Ramos (cell line): ENCODE measurements around the gene C1QTNF6.
"Not testable (repeated sequence)": the region's sequence is repeated elsewhere in the genome, so short reads cannot be mapped to it uniquely, and the experiment has no call there.

Source experiments
- in situ Hi-C: fragments of 300-500 bp; cut with MboI; formaldehyde crosslinking; loops from one replicate; pipeline ENCODE4 v1.14.3; 2022; ENCODE audit warnings: low sequenced_read_pairs; ENCODE audit not compliant: unreplicated experiment

C1QTNF6 gene

DNA sequence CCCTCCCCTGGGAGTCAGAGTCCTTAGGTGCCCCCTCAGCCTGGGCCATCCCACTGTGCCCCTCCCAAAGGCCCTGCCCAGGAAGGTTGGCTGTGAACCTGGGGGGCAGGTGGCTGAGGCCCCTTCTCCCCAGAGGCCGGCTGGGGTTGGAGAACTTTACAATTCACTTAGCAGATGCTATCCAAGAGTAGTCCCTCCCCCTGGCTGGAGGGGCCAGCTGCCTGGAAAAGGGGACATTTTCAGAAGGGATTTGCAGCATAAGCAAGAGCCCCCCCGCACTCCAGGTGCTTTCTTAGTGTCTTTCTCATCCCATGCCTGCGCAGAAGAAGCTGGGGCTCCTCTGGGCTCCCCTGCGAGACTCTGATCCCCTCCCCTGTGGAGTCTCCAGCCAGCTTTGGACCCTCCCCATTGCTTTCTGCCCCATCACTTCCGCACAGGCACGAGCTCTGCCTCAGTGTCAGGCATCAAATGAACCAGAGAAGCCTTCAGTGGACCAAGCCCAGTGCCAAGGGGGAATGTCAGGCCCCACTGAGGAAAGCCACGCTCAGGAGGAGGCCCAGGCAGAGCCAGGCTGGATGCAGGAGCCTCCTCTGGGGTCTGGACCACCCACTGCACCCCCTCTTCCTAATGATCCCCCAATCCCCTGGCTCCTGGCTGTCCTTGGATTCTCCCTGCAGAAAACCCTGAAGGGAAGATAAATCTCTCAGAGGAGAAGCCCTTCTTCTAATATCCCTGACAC lies 20.5 kb upstream of the C1QTNF6 start:
- in situ Hi-C loops: no loop called here

DNA sequence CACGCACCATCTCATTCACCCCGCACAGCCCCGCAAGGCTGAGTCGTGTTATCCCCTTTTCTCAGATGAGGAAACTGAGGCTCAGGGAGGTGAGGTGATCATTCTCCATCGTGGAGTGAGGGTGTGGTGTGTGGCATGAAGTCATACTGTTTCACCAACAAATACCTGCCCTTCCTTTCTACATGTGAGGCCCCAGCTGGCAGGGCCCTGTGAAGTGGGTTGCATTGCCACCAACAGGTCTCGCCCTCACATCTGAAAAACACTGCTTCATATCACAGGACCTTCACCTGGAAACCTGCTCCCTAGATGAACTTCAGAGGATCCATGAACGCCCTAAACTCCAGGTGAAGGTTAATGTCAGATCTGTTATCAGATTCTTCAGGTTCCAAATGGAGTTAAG lies 19.9 kb upstream of the C1QTNF6 start:
- in situ Hi-C loops: no loop called here

DNA sequence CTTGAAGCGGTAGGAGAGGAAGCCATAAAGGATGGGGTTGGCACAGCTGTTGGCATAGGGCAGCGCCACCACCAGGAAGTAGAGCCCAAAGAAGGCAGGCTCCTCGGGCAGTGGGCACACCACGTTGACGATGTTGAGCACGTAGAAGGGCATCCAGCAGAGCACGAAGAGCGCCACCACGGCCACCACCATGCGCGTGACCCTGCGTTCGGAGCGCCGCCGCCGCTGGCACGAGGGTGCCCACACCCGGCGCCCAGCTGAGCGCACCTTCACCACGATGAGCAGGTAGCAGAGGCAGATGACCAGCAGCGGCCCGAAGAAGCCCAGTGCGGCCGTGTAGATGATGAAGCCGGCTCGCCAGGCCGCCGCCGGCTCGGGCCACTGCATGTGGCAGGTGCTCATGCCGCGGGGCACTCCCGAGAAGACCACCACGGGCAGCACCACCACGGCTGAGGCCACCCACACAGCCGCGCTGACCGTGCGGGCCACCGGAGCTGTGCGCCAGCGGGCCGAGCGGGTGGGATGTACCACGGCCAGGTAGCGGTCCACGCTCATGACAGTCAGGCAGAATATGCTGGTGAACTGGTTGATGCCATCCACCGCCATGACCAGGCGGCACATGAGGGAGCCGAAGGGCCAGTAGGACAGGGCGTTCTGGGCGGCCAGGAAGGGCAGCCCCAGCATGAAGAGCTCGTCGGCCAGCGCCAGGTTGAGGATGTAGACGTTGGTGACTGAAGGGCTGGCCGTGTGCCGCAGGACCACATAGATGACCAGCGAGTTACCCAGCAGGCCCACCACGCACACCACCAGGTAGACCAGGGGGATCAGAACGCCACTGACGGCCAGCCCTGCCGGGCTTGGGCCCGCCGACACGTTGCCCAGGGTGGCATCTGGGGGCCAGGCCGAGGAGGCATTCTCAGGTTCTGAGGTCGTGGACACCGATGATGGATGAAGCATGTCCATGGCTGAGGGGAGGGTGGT lies 19.1 kb upstream of the C1QTNF6 start:
- in situ Hi-C loops: no loop called here

DNA sequence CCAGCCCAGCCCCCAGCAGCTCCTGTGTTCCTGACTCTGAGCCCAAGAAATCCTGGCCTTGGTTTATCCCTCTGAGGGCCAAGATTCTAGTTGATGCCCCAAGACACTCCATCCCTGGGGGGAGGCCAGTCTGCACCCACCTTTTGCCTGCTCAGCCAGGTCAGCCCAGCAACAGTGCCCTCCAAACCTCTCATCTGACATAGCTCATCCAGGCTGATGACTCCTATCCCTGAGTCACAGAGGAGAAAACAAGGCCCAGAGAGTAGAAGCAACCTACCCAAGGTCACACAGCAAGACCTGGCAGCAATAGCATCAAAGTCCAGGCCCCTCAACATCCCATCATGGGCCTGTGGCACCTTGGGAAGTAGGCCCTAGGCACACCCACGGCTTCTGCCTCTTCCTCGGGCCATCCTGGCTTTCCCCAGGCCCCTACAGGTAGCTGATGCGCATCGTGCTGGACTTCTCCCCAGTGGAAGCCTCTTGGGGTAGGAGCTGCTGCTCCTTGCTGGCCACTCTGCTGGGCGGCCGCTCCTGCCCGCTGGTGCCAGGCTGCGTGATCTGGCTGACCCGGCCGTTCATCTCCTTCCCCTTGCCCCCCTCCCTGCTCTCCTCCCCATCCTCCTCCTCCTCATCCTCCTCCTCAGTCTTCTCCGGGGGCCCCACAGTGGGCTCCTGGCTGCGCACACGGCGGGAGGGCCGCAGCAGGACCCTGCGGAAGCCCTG lies 18.2 kb upstream of the C1QTNF6 start:
- in situ Hi-C loops: no loop called here

DNA sequence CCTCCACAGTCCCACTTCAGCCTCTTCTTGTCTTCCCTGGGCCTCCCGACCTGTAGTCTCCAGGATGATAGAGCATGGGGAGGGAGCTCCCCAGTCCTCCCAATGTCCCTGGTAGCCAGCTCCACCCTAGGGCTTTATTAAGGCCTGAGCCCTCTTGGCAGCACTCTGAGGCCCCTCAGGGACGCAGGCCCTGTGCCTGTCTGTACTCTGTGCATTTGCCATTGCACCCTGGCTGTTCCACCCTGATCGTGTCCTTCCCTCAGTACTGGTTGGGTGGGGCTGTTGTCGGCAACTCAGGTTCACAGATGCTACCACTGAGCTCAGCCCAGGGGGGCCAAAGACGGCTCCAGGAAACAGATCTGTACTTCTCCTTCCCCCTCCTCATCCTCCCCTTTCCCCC lies 17.0 kb upstream of the C1QTNF6 start:
- in situ Hi-C loops: no loop called here

DNA sequence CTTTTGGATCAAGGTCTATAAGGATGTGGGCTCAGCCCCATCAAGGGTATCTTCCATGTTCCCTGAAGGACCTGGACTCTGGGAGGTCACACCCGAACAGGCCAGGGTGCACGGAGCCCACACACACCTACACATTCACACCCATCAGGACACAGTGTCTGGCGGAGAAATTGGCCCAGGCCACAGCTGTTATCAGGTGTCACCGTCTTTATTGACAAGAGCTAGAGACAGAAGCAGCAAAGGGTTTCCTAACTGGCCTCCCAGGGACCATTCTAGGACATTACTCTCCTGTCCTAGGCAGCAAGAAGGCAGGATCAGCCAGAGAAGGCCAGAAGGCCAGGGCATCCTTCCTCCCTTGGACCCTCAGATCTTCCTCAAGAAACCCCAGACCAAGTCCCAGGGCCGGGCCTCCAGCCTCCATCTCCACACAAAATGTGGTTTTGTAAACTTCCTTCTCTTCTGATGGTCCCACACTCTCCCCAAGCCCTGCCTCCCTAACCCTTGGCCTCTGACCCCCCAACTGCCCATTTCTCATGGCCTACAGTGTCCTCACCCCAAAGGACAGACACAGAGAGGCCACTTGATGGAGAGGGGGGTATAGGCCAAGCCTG lies 16.1 kb upstream of the C1QTNF6 start:
- in situ Hi-C loops: no loop called here

DNA sequence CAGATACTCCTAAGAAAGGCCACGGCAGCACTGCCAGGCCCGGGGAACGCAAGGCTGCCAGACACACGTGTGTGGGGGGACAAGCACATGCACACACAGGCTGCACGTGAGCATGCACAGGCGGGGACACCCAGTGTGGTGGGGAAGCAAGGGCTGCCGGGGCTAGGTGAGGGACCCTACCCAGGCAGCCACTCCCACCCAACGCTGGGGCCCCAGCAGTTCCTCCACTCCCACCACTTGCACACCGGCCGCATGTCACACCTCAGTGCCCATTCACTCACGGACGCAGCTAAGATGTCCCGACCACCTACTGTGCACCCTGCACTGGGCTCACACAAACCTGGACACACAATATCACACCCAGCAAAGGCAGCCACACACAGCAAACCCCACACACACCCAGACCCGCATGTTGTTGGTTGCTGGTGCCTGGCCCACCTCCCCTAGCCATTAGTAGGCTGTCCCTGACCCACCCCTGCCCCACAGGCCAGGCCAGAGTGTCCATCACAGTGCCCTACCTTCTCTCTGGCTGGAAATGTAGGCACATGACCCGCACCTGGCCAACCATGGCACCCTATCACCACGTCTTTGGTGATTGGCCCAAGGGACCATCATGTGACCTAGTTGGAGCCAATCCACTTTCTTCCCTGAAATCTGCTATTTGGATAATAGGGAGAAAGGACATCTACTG lies 15.5 kb upstream of the C1QTNF6 start:
- in situ Hi-C loops: no loop called here

DNA sequence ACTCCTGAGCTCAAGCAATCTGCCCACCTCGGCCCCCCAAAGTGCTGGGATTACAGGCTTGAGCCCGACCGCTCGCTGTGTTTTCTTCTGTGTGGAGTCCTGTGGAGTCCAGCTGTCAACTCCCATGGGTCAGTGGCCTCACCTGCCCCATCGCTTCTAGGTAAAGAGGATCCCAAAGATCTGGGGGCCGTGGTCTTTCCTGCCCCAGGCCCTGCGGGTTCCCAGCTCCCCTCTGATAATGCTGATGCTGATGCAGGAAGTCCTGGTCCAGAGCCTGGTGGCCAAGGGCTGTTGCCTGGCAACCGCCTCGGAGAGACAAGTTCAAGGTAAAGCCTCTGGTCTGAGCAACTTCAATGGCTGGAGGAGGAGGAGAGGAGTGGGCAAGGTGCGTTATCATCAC lies 14.7 kb upstream of the C1QTNF6 start:
- in situ Hi-C loops: no loop called here

DNA sequence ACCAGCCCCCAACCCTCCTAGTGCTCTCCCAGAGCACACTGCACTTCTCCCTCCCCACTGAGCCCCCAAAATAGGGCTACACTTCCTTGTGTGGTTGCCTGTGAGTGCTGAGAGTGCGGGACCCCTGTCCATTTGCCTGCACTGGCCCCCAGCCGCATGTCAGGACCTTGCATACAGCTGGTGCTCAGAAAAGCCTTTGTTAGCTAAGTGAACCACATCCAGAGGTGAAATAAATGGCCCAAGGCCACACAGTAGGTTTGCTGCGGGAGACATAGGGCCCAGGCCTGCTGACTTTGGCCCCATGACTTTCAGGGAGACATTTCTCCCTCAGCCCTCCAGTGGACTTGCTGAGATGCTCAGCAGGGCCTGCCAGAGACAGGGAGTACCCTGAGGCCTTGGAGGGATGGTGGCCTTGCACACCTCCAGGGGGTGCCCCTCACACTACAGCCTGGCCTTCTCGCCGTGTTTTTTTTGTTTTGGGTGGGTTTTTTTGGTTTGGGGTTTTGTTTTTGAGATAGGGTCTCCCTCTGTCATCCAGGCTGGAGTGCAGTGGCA lies 14.0 kb upstream of the C1QTNF6 start:
- in situ Hi-C loops: no loop called here

DNA sequence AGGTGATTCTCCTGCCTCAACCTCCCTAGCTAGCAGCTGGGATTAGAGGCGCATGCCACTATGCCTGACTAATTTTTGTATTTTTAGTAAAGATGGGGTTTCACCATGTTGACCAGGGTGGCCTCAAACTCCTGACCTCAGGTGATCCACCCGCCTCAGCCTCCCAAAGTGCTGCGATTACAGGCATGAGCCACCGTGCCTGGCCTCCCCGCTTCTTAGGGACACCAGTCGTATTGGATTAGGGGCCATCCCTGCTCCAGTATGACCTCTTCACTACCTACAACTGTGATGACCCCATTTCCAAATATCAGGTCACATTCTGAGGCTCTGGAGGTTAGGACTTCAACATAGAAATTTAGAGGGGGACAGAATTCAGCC lies 13.4 kb upstream of the C1QTNF6 start:
- in situ Hi-C loops: not testable (repeated sequence)

DNA sequence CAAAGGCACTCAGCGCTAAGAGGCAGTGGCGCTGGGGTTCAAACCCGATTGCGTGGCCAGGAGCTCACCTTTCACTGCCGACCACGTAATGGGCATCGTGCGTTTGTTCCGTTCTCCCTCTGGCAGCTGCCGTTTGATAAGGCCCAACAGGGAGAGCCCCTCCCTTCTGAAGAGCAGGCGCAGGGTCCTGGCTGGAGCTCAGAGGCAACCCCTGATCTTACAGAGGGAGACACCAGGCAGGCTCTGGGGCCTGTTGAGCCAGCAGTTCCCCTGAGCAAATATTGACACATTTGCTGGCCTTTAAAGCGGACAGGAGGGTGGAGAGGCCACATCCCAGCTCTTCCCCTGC lies 11.7 kb upstream of the C1QTNF6 start:
- in situ Hi-C loops: no loop called here

DNA sequence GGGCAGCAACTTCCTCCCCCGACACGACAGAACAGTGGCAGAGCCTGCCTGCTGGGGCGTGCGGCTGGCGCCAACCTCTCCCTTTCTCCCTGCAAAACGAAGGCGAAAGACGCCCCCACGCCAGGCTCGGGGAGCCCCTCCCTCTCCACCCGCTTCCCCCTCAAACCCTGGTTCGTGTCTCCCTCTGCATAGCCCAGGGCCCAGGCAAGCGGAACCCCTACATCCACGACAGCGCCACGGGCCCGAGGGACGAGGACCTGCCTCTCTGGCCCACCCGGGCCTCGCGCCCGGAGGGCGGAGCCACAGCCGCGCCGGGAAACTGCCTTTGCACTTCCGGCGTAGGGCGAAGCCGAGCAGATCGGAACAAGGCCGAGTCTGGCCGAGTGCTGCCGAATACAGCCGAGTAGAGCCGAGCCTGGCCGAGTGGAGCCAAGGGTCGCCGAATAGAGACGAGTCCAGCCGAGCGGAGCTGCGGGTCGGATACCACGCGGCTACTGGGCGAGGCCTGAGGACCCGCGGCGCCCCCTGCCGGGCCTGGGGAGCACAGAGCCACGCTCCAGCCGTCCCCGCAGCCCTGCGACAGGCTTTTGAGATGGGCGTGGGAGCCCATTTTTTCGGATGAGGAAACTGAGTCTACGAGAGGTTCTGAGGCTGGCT lies 11.2 kb upstream of the C1QTNF6 start:
- in situ Hi-C loops: no loop called here

DNA sequence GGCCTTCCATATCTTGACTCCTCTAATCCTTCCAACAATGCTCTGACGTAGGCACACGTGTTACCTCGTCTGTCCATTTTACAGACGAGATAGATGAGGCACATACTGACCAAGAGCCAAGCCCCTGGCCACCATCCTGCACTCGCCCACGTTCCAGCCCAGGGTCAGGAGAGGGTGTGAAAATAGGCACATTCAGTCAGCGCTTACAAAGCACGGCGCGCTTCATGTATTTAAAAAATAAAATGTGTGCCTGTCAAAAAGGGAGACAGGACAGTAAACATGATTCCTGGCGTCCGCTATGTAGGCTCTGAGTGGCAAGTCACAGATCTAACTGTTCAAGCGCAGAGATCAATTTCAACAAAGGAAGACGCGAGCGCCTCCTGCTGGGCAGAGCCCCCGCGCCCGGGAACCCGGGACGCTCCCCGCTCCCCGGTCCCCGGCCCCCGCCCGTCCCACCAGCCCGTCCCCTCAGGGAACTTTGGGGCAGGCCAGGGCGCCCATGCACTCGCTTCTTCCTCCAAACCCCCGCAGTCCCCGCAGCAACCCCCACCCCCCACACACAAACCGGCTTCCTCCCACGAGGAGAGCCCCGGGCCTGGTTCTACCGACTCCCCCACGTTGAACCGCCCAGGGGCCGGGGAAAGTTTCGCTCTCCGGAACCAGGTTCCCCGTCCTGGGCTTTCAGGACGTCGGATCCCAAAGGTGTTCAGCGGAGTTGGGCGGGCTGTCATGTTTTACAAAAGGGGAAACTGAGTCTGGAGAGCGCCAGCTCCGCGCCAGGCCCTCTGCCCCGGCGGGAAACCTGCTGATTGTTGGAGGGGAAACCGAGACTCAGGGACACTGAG lies 10.4 kb upstream of the C1QTNF6 start:
- in situ Hi-C loops: no loop called here

DNA sequence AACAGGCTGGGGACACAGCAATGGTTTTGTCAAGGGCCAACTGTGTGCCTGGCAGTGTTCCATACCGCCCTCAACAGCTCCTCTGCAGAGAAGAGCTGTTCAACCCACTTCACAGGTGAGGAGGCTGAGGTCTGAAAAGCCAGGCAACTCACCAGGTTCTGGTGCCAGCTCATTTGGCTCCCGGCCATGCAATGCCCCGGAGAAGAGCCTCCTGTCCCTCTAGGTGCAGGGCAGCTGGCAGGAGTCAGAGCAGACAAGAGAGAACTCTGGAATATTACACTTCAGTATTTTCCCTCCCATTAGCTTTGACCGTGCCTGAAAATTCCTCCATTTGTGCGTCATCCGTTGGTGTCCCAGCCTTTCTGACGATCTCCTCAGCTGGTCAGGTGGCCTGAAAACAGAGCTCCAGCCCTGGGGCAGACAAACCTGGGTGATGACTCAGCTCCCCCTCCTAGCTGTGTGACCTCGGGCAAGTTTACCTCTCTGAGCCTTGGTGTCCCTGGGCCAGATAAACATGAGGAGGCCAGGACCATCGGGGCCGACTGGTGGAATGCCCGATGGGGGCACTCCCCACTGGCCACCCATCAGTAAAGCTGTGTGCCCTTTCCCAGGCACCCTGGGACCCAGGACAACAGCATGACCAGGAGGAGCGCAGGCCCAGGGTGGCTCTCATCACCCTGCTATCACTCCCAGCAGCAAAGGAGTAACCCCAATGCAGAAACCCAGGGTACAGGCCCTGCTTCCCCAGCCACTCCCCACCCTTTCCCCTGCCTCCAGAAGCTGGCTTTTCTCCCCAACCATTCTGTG lies 9.6 kb upstream of the C1QTNF6 start:
- in situ Hi-C loops: no loop called here

DNA sequence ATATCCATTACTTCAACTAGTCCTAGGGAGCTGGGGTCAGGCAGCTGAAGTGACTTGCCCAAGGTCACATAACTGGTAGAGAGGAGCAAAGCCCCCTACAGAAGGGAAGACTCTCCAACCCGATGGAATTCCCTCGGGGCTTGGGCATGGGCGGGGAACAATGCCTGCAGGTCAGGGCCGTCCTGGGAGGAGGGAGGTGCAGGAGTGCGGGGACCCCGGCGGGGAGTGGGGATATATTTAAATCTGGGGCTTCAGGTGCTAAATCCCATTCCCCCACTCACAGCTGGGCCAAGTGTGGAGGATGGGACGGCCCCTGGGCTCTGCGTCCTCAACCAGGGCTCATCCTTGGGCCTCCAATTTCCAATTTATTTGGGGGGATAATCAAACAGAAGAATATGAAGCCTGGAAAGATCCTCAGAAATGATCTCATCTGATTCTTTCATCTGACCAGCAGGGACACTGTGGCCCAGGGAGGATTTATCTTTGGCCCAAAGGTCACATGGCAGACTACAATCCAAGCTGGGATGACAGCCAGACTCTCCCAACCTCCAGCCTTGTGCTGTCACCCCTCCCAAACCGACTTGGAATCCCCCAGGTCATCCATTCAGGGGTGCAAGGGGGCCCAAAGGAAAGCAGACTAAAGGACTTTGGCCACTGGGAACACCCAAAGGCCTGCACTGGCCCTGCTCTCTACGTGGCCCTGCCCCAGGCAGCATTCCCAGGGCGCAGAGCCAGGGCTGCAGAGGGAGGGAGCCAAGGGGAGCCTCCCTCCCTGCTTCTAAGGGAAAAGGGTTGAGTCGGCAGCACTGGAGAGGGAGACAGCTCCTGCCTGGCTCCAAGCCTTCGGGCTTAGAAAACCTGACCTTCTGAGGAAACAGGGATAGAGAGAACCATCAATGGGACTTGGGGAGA lies 8.7 kb upstream of the C1QTNF6 start:
- in situ Hi-C loops: no loop called here

DNA sequence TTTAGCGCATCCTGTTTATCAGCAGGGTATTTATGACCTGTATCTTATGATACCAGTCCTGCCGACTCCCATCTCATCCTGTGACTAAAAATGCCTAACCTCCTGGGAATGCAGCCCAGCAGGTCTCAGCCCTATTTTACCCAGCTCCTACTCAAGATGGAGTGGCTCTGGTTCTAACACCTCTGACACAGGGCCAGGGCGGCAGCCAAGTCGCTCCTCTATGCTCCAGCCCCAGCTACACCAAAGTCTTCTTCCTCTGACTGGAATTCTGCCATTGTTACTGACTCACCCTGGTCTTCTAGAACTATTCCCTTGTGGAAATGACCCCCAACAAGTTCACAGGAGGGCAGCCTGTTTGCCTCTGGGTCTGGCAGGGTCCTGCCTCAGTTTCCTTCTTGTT lies 7.9 kb upstream of the C1QTNF6 start:
- in situ Hi-C loops: no loop called here

DNA sequence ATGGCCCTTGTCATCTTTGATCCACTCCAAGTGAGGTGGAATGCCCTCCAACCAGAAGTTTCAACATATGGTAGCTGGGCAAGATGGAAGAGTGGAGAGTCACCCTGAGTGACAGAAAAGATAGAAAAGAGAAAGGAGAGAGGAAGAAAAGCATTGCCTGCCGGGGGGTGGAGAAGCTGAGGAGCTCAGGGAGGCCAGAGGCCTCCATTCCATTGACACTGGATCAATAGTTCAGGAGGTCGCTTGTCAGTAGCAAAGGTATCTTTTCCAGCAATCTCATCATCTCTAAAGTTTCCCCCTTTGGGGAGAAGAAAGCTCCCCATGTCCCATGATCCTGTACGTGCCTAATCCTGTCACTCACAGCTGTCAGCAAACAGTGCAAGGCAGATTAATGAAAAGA lies 6.7 kb upstream of the C1QTNF6 start:
- in situ Hi-C loops: no loop called here
